ENCODE data around the gene PATE4. TPM values are rescaled to one million over a fixed set of nuclear protein-coding genes. Genes with fewer than 3 reads are reported as not detected.
A peak's percentile ranks its signal among the peaks of the same experiment; 100 is the strongest.
"Not testable (repeated sequence)": the region's sequence is repeated elsewhere in the genome, so short reads cannot be mapped to it uniquely, and the experiment has no call there.

PATE4 gene
- total RNA-seq = not detected

- no peak for DNase-seq (ENCODE audit: low spot score)
Observed at GRCh38 chr11:125833016-125833415, at the start of gene PATE4. Gene PATE4 (plus strand): TSS chr11:125833316. CDS start chr11:125833360, 44 bp downstream.

GRCh38 chr11:125784678-125785077, 48.4 kb upstream of the PATE4 start:
- DNase-seq (ENCODE audit: low spot score) = no peak

GRCh38 chr11:125787827-125788226, 45.3 kb upstream of the PATE4 start, which contains the start of gene PATE3:
Gene PATE3 (plus strand): TSS chr11:125788127. CDS start chr11:125788152, 25 bp downstream.
- no peak for DNase-seq (ENCODE audit: low spot score)

- DNase-seq (ENCODE audit: low spot score) = no peak
Observed at GRCh38 chr11:125790825-125791224, 42.3 kb upstream of the PATE4 start.

GRCh38 chr11:125797641-125798040, 35.5 kb upstream of the PATE4 start:
- DNase-seq (ENCODE audit: low spot score) = no peak

- DNase-seq (ENCODE audit: low spot score) = no peak
Observed at GRCh38 chr11:125799808-125800207, 33.3 kb upstream of the PATE4 start.

GRCh38 chr11:125802387-125802786, 30.7 kb upstream of the PATE4 start:
- no peak for DNase-seq (ENCODE audit: low spot score)

GRCh38 chr11:125807909-125808308, 25.2 kb upstream of the PATE4 start:
- no peak for DNase-seq (ENCODE audit: low spot score)

GRCh38 chr11:125835748-125836147, 2.6 kb downstream of the PATE4 start:
- DNase-seq (ENCODE audit: low spot score) = no peak

- no peak for DNase-seq (ENCODE audit: low spot score)
Observed at GRCh38 chr11:125842321-125842948, 9.3 kb downstream of the PATE4 start.

GRCh38 chr11:125846188-125846587, 13.1 kb downstream of the PATE4 start:
- no peak for DNase-seq (ENCODE audit: low spot score)

GRCh38 chr11:125857670-125858069, 24.6 kb downstream of the PATE4 start:
- DNase-seq (ENCODE audit: low spot score) = not testable (repeated sequence)

- DNase-seq (ENCODE audit: low spot score) = not testable (repeated sequence)
Observed at GRCh38 chr11:125862786-125863185, 29.7 kb downstream of the PATE4 start.

GRCh38 chr11:125865354-125865753, 32.2 kb downstream of the PATE4 start:
- not testable (repeated sequence) for DNase-seq (ENCODE audit: low spot score)

GRCh38 chr11:125869521-125869920, 36.4 kb downstream of the PATE4 start:
- no peak for DNase-seq (ENCODE audit: low spot score)

GRCh38 chr11:125871391-125872137, 38.4 kb downstream of the PATE4 start:
- no peak for DNase-seq (ENCODE audit: low spot score)

- no peak for DNase-seq (ENCODE audit: low spot score)
Observed at GRCh38 chr11:125872138-125872491, 39.0 kb downstream of the PATE4 start.

- DNase-seq (ENCODE audit: low spot score) = no peak
Observed at GRCh38 chr11:125873881-125874555, 40.9 kb downstream of the PATE4 start.

- peak; percentile 54 for DNase-seq (ENCODE audit: low spot score)
Observed at GRCh38 chr11:125874556-125875124, 41.5 kb downstream of the PATE4 start.

- no peak for DNase-seq (ENCODE audit: low spot score)
Observed at GRCh38 chr11:125881291-125881690, 48.2 kb downstream of the PATE4 start.

GRCh38 chr11:125883375-125883774, 50.3 kb downstream of the PATE4 start:
- DNase-seq (ENCODE audit: low spot score) = no peak

GRCh38 chr11:125886997-125887372, 53.9 kb downstream of the PATE4 start:
- DNase-seq (ENCODE audit: low spot score) = no peak
